Dermis lymphatic vessel endothelial cell (primary cell): ENCODE results near the gene TMEM25. TPM values are rescaled to one million over a fixed set of nuclear protein-coding genes. Genes with fewer than 3 reads are reported as not detected.

Experiments used
- total RNA-seq: library from RNA; depleted of rRNA; stranded (reverse); fragments of >200 nt; gene quantifications from 2 replicates; pipeline ENCODE4 v1.2.1, GENCODE V29; 2014

Gene TMEM25
- 11.1 and 11.7 TPM in 2 replicates for total RNA-seq

DNA sequence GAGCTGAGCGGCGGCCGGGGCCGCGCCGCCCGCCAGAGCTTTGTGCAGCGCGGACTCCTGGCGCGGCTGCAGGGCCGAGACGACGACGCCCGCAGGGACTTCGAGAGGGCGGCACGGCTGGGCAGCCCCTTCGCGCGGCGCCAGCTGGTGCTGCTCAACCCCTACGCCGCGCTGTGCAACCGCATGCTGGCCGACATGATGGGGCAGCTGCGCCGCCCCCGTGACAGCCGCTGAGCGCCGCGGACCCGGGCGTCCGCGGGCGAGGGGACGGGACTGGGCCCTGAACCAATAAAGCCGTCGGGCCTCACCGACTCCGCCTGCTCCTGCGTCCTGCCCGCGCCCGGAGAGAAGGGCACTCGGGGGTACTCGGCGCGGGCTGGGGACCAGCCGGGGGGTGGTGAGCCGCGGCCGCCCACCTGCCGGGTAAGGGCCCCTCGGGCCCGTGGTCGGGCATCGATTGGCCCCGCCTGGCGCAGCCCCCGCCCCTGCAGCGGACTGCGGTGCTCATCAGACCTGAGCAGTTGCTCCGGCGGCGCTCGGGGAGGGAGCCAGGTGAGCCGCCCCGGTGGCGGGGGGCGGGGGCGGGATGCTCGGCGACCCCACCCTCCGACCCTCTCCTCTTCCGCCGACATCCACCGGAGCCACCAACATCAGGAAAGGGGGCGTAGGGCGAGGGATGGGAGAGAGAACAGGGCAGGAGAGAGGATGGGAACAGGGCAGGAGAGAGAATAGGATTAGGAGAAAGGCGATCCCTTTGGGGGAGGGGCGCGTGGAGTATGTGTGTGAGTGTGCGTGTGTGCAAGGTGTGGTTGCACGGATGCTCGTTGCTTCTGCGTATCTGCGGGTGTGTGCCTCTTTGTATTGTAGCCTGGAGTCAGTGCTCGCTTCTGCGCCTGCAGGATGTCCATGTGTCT is at the start of gene TMEM25:
TSS of gene TMEM25 (plus strand) at position 510 of the 914 bp plus-strand sequence. CDS start 610 bp downstream, outside the sequence.

DNA sequence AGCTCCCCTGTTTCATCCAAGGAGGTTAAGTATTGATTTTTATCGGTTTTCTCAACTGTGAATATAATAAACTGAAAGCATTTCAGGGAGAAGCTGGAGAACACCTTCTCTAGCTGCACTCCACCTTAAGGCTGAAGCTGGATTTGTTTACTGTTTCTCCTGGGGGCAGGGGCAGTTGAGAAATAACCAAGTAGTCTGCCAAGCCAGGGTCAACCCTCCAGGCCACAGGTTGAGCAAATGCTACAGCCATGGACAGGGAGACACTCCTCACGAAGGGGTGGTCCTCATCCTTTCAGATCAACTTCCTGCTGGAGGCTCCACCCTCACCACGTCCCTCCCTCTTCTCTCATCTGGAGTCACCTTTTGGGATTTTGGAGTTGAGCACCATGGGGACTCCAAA is 3.9 kb upstream of the TMEM25 start, which contains the start of gene TTC36:
TSS of gene TTC36 (plus strand) at position 366 of the 400 bp plus-strand sequence. CDS start at position 387, 21 bp downstream.

DNA sequence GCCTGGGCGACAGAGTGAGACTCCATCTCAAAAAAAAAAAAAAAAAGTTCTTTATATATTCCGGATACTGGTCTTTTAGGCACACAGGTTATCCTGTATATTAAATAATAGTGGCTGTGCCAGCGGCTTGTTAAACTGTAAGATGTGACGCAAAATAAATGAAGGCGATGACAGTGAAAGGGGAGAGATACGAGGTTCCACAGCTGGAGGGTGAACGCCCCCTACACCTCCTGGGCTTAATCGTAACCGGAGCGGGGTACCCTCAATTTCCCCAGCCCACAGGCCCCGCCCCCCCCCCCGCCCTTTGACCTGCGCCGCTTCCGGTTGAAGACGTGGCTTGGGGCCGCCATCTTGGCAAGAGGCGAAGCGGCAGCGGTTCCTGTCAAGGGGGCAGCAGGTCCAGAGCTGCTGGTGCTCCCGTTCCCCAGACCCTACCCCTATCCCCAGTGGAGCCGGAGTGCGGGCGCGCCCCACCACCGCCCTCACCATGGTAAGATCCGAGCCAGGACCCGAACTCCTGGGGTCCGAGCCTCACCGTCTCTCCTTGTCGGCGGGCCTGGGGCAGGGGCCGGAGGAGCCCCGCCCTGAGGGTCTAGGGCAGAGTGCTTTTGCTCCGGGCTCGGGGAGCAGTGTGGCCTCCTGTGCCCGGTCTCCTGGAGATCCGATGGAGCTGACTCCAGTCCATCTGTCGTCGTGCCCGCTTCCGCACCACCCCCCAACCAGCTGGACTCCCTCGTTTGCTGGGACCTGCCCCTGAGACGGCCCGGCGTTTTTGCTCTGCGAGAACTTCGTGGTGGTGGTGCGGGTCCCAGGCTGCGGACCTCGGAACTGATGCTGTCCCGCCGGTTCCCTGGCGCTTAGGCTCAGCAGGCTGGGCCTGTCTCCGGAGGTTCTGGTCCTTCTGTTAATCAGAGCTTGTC is 41.3 kb downstream of the TMEM25 start, which contains the start of gene ARCN1:
TSS of gene ARCN1 (plus strand) at position 349 of the 920 bp plus-strand sequence. CDS start at position 488, 139 bp downstream.

Other genes starting within 250 kb of the TMEM25 start
- not detected in 2 replicates for gene CD3E, start 226.5 kb upstream of the TMEM25 start, total RNA-seq
- gene CD3D, start 188.5 kb upstream of the TMEM25 start, total RNA-seq = not detected in 2 replicates
- not detected in 2 replicates for gene CD3G, start 186.8 kb upstream of the TMEM25 start, total RNA-seq
- 22.2 and 27.6 TPM in 2 replicates for gene UBE4A, start 171.6 kb upstream of the TMEM25 start, total RNA-seq
- 90.3 and 117 TPM in 2 replicates for gene ATP5MG, start 129.6 kb upstream of the TMEM25 start, total RNA-seq
- gene KMT2A, start 94.7 kb upstream of the TMEM25 start, total RNA-seq = 17.4 and 19.9 TPM in 2 replicates
- gene TTC36, start 3.7 kb upstream of the TMEM25 start, total RNA-seq = 0.34 and 0.76 TPM in 2 replicates
- 12.8 and 17.3 TPM in 2 replicates for gene IFT46, start 34.7 kb downstream of the TMEM25 start, total RNA-seq
- 68.3 and 74.1 TPM in 2 replicates for gene ARCN1, start 41.2 kb downstream of the TMEM25 start, total RNA-seq
- gene PHLDB1, start 76.4 kb downstream of the TMEM25 start, total RNA-seq = 14.0 and 22.4 TPM in 2 replicates
- gene TREH, start 148.5 kb downstream of the TMEM25 start, total RNA-seq = not detected in 2 replicates